K562 (cell line): Measurements from ENCODE around the gene TMEM178A. TPM values are rescaled to one million over a fixed set of nuclear protein-coding genes. Genes with fewer than 3 reads are reported as not detected.

Experiments
- ATAC-seq: fragments of 200-7000 bp; cut with Tn5 transposase; 3 replicates; pipeline ENCODE4 v1.9.1; 2020; ENCODE audit warnings: moderate library complexity
- BruUV-seq: library from RNA; stranded (reverse); fragments of 400-500 nt; replicated peaks from 2 replicates; lab custom pipeline; 2021; lab: Mats Ljungman, UMichigan
- CTCF ChIA-PET: fragments of 300-600 bp; formaldehyde crosslinking; extraction: SDS; loops from one replicate; lab custom pipeline; 2021; ENCODE audit warnings: low intra/inter-chr PET ratio; lab: Yijun Ruan, JAX
- POLR2A ChIA-PET: fragments of 300-600, 350-650 bp; sonication (Branson Sonifier 250); formaldehyde crosslinking; extraction: SDS; loops from one replicate; lab custom pipeline; 2021; ENCODE audit warnings: antibody characterized with exemption, inconsistent platforms; lab: Yijun Ruan, JAX
- DNase-seq, 4 experiments: peaks; one replicate each; pipeline versions ENCODE4 v3.0.0 to v3.0.0-alpha.2; 2011 to 2018; ENCODE audit warnings: low spot score in 3 of 4, mixed read lengths in 3 of 4; ENCODE audit errors: extremely low read depth in 1 of 4
- FAIRE-seq: peaks from 2 replicates; lab custom pipeline; 2011; peaks lifted over from hg19 to GRCh38; lab: Jason Lieb, UNC
- H2AFZ ChIP-seq: 2 replicates; pipeline ENCODE4 v1.6.0; 2011; ENCODE audit warnings: low read depth, low read length, control low read depth, inconsistent platforms
- H3K27ac ChIP-seq: fragments of 200-600 bp; 3 replicates; pipeline ENCODE4 v1.8.0; 2011; ENCODE audit warnings: low read depth, mild to moderate bottlenecking, control low read depth, inconsistent platforms, low read length, moderate library complexity, mixed read lengths; ENCODE audit errors: extremely low read depth
- H3K27me3 ChIP-seq, 2 experiments: fragments of 300-600 bp in 1 of 2; 2 replicates in 1 of 2; 3 replicates in 1 of 2; pipeline versions ENCODE4 v1.6.0 to v1.8.0; 2011; ENCODE audit warnings: inconsistent platforms in 2 of 2, low read length in 2 of 2, mild to moderate bottlenecking in 1 of 2, mixed read lengths in 1 of 2, moderate library complexity in 1 of 2; ENCODE audit not compliant: control insufficient read depth in 2 of 2, insufficient read depth in 2 of 2
- H3K36me3 ChIP-seq: fragments of 300-600 bp; 3 replicates; pipeline ENCODE4 v1.8.0; 2011; ENCODE audit warnings: mild to moderate bottlenecking, low read length, inconsistent platforms; ENCODE audit not compliant: control insufficient read depth, insufficient read depth
- H3K4me1 ChIP-seq, 2 experiments: fragments of 200-600 bp in 1 of 2; replicated peaks in 1 of 2; 2 replicates in 1 of 2; 3 replicates in 1 of 2; pipeline versions ENCODE4 v1.5.1 to v1.8.0; 2011; ENCODE audit warnings: inconsistent platforms in 2 of 2, low read length in 2 of 2, mild to moderate bottlenecking in 1 of 2, mixed read lengths in 1 of 2, moderate library complexity in 1 of 2; ENCODE audit not compliant: control insufficient read depth in 2 of 2, insufficient read depth in 2 of 2
- H3K4me2 ChIP-seq: 2 replicates; pipeline ENCODE4 v1.6.1; 2011; ENCODE audit warnings: low read length, control low read depth, inconsistent platforms, mixed read lengths; ENCODE audit not compliant: insufficient read depth
- H3K4me3 ChIP-seq: fragments of 200-600 bp; sonication (generic), shearing (Covaris generic); 2 replicates; pipeline ENCODE4 v1.5.1; 2016; ENCODE audit warnings: control low read depth, inconsistent platforms
- H3K79me2 ChIP-seq: fragments of 200-600 bp; 3 replicates; pipeline ENCODE4 v1.8.0; 2011; ENCODE audit warnings: low read length, inconsistent platforms; ENCODE audit not compliant: control insufficient read depth, insufficient read depth
- H3K9ac ChIP-seq, 2 experiments: 2 replicates each; pipeline versions ENCODE4 v1.6.0 to v1.6.1; 2011; ENCODE audit warnings: low read depth in 2 of 2, low read length in 2 of 2, control low read depth in 1 of 2, inconsistent platforms in 1 of 2, mild to moderate bottlenecking in 1 of 2, mixed read lengths in 1 of 2; ENCODE audit not compliant: insufficient read depth in 1 of 2
- H3K9me1 ChIP-seq: one replicate; pipeline ENCODE4 v1.6.0; 2011; ENCODE audit warnings: inconsistent platforms, mild to moderate bottlenecking, low read length, moderate library complexity; ENCODE audit not compliant: control insufficient read depth, insufficient read depth
- H3K9me3 ChIP-seq: replicated peaks from 2 replicates; pipeline ENCODE4 v1.5.1; 2011; ENCODE audit warnings: low read depth, low read length, inconsistent platforms; ENCODE audit not compliant: control insufficient read depth, insufficient read depth
- H4K20me1 ChIP-seq: replicated peaks from 2 replicates; pipeline ENCODE4 v1.6.1; 2011; ENCODE audit warnings: low read length, inconsistent platforms, mixed read lengths; ENCODE audit not compliant: control insufficient read depth, insufficient read depth
- KLF13 ChIP-seq: fragments of 450-650 bp; IDR thresholded peaks from 2 replicates; pipeline ENCODE4 v1.6.1; 2016; ENCODE audit warnings: missing genetic modification characterization, low read depth, mild to moderate bottlenecking, missing compliant biosample characterization, moderate library complexity, borderline replicate concordance
- SAFB2 ChIP-seq: fragments of 200-400 bp; formaldehyde crosslinking; IDR thresholded peaks from 2 replicates; pipeline ENCODE4 v1.6.1; 2018; ENCODE audit warnings: borderline replicate concordance, low read length, low read depth, moderate library complexity; ENCODE audit not compliant: severe bottlenecking
- SMARCE1 ChIP-seq: fragments of 450-650 bp; IDR thresholded peaks from 2 replicates; pipeline ENCODE4 v1.7.1; 2016; ENCODE audit warnings: mild to moderate bottlenecking
- ZNF668 ChIP-seq: fragments of 250-450 bp; sonication (Bioruptor Pico); IDR thresholded peaks from 2 replicates; pipeline ENCODE4 v1.8.0; 2022; ENCODE audit warnings: mild to moderate bottlenecking, inconsistent platforms
- ZNF76 ChIP-seq: fragments of 250-450 bp; sonication (Bioruptor Pico); IDR thresholded peaks from 2 replicates; pipeline ENCODE4 v1.4.0; 2020; ENCODE audit warnings: mild to moderate bottlenecking, moderate library complexity, borderline replicate concordance
- WGBS: fragments of 100-300 bp; shearing (Covaris generic); methylation state at CpG from one replicate; pipeline ENCODE4 v1.1.6; 2016; ENCODE audit warnings: low coverage, mixed read lengths; ENCODE audit not compliant: insufficient coverage; ENCODE audit errors: missing lambda C conversion rate; 5-methylcytosine and 5-hydroxymethylcytosine counted together
- in situ Hi-C: fragments of 300-500 bp; cut with MboI; formaldehyde crosslinking; loops from 4 replicates; pipeline ENCODE4 v1.15.0; 2018; ENCODE audit warnings: inconsistent platforms, mixed read lengths
- intact Hi-C: fragments of 100-400 bp; cut with micrococcal nuclease; formaldehyde crosslinking; loops from 2 replicates; pipeline ENCODE4 v1.14.2; 2022
- polyA plus RNA-seq, 8 experiments: library from polyadenylated mRNA; depleted of rRNA in 4 of 8; stranded (reverse) in 5 of 8; unstranded in 3 of 8; fragments of >200 nt; fragmentation: Nextera tagmentation in 2 of 8; fragmentation: Illumina TruSeq in 1 of 8; extraction: Ambion mirVana in 2 of 8; extraction: Trizol in 1 of 8; gene quantifications; 2 replicates each; pipeline versions ENCODE4 v1.2.1 to v1.2.3, GENCODE V29; 2011 to 2014; ENCODE audit warnings: inconsistent platforms in 1 of 8, missing spikeins in 1 of 8
- total RNA-seq, 7 experiments: library from RNA; depleted of rRNA in 6 of 7; stranded (reverse); fragments of >200 nt in 6 of 7; fragmentation: Illumina TruSeq in 2 of 7; extraction: Trizol in 2 of 7; gene quantifications; 2 replicates each; pipeline versions ENCODE4 v1.2.1 to v1.2.3, GENCODE V29; 2011 to 2021; ENCODE audit warnings: low replicate concordance in 1 of 7
- TF ChIP-seq, protein P1 (sequence below): fragments of 250-450 bp; sonication (Bioruptor Pico); IDR thresholded peaks from 2 replicates; pipeline ENCODE4 v1.4.0; 2020
- TF ChIP-seq, protein P2 (sequence below), 3 experiments: IDR thresholded peaks in 2 of 3; conservative IDR thresholded peaks in 1 of 3; 2 replicates each; pipeline ENCODE4 v1.5.1; 2011 to 2012; ENCODE audit warnings: low read length in 3 of 3, mild to moderate bottlenecking in 3 of 3, control low read depth in 2 of 3, improper control_type of control experiment in 1 of 3, inconsistent platforms in 1 of 3, low read depth in 1 of 3, mixed read lengths in 1 of 3, moderate library complexity in 1 of 3; ENCODE audit not compliant: insufficient read depth in 2 of 3
- TF ChIP-seq, protein P3 (sequence below), 2 experiments: IDR thresholded peaks; 2 replicates each; pipeline ENCODE4 v1.6.1; 2012; ENCODE audit warnings: improper control_type of control experiment in 2 of 2, low read depth in 2 of 2, low read length in 2 of 2, borderline replicate concordance in 1 of 2

The TMEM178A gene
- total and polyA plus RNA-seq, 9 of the 15 experiments (the other 6 are each of a cell fraction or from before 2014, with no cell fraction given), result 0.04 to 0.17 TPM; not detected in 7

DNA sequence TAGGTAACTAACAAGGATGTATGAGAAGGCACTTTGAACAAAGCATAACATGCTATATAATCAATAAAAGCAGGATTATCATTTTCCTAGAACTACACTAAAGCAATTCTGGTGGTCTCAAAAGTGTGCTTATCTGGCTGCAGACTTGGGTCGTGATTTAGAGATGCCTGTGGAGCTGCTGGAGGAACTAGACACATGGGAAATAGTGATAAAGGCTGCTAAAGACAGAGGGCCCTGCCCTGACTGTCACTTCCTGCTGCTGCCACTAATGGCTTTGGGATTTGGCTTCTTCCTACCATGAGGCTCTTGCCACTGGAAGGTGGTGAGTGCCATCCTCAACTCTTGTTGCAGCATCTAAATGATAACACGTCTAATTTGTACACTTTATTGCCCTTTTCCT, 22.5 kb downstream of the TMEM178A start (continued):
- no peak for TF ChIP-seq SMARCE1
- TF ChIP-seq KLF13 (tag), result no peak
- no peak for TF ChIP-seq SAFB2
- no peak for TF ChIP-seq ZNF76

DNA sequence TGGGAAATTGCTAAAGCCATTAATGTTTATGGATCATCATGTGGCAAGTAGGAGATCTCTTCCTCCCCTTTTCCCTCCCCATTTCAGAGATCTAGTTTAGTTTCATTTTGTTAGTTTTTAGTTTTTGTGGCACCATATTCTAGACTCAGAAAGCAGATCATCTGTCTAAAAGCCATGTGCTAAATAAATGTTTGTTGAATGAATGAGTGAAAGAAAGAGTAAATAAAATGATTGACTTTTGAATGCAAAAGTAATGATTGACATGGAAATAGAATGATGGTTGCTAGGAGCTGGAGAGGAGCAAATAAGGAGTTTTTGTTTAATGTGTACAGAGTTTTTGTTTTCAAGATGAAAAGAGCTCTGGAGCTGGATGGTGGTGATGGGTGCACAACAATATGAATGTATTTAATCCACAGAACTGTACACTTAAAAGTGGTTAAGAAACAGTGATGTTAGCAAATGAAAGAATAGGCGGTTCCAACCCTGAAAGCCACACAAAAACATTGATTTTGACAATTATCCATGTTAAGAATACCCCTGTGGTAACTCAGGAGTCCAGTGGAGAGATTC, 23.6 kb downstream of the TMEM178A start:
- no TSS peak for BruUV-seq
- TF ChIP-seq, protein P1, sequence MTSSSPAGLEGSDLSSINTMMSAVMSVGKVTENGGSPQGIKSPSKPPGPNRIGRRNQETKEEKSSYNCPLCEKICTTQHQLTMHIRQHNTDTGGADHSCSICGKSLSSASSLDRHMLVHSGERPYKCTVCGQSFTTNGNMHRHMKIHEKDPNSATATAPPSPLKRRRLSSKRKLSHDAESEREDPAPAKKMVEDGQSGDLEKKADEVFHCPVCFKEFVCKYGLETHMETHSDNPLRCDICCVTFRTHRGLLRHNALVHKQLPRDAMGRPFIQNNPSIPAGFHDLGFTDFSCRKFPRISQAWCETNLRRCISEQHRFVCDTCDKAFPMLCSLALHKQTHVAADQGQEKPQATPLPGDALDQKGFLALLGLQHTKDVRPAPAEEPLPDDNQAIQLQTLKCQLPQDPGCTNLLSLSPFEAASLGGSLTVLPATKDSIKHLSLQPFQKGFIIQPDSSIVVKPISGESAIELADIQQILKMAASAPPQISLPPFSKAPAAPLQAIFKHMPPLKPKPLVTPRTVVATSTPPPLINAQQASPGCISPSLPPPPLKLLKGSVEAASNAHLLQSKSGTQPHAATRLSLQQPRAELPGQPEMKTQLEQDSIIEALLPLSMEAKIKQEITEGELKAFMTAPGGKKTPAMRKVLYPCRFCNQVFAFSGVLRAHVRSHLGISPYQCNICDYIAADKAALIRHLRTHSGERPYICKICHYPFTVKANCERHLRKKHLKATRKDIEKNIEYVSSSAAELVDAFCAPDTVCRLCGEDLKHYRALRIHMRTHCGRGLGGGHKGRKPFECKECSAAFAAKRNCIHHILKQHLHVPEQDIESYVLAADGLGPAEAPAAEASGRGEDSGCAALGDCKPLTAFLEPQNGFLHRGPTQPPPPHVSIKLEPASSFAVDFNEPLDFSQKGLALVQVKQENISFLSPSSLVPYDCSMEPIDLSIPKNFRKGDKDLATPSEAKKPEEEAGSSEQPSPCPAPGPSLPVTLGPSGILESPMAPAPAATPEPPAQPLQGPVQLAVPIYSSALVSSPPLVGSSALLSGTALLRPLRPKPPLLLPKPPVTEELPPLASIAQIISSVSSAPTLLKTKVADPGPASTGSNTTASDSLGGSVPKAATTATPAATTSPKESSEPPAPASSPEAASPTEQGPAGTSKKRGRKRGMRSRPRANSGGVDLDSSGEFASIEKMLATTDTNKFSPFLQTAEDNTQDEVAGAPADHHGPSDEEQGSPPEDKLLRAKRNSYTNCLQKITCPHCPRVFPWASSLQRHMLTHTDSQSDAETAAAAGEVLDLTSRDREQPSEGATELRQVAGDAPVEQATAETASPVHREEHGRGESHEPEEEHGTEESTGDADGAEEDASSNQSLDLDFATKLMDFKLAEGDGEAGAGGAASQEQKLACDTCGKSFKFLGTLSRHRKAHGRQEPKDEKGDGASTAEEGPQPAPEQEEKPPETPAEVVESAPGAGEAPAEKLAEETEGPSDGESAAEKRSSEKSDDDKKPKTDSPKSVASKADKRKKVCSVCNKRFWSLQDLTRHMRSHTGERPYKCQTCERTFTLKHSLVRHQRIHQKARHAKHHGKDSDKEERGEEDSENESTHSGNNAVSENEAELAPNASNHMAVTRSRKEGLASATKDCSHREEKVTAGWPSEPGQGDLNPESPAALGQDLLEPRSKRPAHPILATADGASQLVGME (CRISPR knock-in tag), result no peak
- TF ChIP-seq, protein P2, sequence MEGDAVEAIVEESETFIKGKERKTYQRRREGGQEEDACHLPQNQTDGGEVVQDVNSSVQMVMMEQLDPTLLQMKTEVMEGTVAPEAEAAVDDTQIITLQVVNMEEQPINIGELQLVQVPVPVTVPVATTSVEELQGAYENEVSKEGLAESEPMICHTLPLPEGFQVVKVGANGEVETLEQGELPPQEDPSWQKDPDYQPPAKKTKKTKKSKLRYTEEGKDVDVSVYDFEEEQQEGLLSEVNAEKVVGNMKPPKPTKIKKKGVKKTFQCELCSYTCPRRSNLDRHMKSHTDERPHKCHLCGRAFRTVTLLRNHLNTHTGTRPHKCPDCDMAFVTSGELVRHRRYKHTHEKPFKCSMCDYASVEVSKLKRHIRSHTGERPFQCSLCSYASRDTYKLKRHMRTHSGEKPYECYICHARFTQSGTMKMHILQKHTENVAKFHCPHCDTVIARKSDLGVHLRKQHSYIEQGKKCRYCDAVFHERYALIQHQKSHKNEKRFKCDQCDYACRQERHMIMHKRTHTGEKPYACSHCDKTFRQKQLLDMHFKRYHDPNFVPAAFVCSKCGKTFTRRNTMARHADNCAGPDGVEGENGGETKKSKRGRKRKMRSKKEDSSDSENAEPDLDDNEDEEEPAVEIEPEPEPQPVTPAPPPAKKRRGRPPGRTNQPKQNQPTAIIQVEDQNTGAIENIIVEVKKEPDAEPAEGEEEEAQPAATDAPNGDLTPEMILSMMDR (IDR thresholded peaks at IDR 0.05 in 2 of 3, conservative IDR thresholded peaks at IDR 0.05 in 1 of 3; ENCODE audit: insufficient read depth in 2 of 3, low read depth in 1 of 3, low read length in 3 of 3), result no peak
- TF ChIP-seq ZNF668 (CRISPR knock-in tag), result no peak
- TF ChIP-seq, protein P3, sequence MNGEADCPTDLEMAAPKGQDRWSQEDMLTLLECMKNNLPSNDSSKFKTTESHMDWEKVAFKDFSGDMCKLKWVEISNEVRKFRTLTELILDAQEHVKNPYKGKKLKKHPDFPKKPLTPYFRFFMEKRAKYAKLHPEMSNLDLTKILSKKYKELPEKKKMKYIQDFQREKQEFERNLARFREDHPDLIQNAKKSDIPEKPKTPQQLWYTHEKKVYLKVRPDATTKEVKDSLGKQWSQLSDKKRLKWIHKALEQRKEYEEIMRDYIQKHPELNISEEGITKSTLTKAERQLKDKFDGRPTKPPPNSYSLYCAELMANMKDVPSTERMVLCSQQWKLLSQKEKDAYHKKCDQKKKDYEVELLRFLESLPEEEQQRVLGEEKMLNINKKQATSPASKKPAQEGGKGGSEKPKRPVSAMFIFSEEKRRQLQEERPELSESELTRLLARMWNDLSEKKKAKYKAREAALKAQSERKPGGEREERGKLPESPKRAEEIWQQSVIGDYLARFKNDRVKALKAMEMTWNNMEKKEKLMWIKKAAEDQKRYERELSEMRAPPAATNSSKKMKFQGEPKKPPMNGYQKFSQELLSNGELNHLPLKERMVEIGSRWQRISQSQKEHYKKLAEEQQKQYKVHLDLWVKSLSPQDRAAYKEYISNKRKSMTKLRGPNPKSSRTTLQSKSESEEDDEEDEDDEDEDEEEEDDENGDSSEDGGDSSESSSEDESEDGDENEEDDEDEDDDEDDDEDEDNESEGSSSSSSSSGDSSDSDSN (IDR thresholded peaks at IDR 0.05; ENCODE audit: borderline replicate concordance in 1 of 2, low read depth in 2 of 2, low read length in 2 of 2), result no peak

More for the DNA sequence above, 23.6 kb downstream of the TMEM178A start:
- ChIA-PET CTCF (no interaction called here), POLR2A (interaction anchor here (0.6 to 1.5 kb wide), 2 partner anchors 16 to 203 kb away, joined by 3 to 6 read pairs; no protein-coding TSS in a partner anchor)
- no peaks in the 10 kb centered on the region for H3K36me3 ChIP-seq
- DNase-seq, result no peak
- no peak overlapping the region for H3K9ac ChIP-seq
- in situ Hi-C loops, result no loop called here
- H4K20me1 ChIP-seq, result no peaks in the 10 kb centered on the region
- H3K79me2 ChIP-seq, result no peaks in the 10 kb centered on the region
- no peak overlapping the region for H2AFZ ChIP-seq
- ATAC-seq, result no peak
- no peaks in the 10 kb centered on the region for H3K9me3 ChIP-seq
- no peaks in the 10 kb centered on the region for H3K9me1 ChIP-seq
- no peaks in the 10 kb centered on the region; a peak in 1 of 5 replicates for H3K4me1 ChIP-seq
- WGBS, result 0% methylated on average over 1 of the region's 1 CpG
- no peak overlapping the region for H3K4me3 ChIP-seq
- H3K27ac ChIP-seq, result no peak overlapping the region
- intact Hi-C loops, result no loop called here
- no peak overlapping the region for H3K4me2 ChIP-seq
- H3K27me3 ChIP-seq, result peaks cover 0 to 12% of the 10 kb centered on the region in 2 experiments; a peak in 3 of 5 replicates
- FAIRE-seq, result no peak
